HG03039 (cell line): ENCODE measurements around the gene ACBD4.
A peak's percentile ranks its signal among the peaks of the same experiment; 100 is the strongest.

Source experiments
- ATAC-seq: cut with Tn5 transposase; IDR thresholded peaks from one replicate; pipeline ENCODE4 v1.9.1; 2021; ENCODE audit warnings: mild to moderate bottlenecking, moderate library complexity; ENCODE audit not compliant: unreplicated experiment

The ACBD4 gene, protein sequence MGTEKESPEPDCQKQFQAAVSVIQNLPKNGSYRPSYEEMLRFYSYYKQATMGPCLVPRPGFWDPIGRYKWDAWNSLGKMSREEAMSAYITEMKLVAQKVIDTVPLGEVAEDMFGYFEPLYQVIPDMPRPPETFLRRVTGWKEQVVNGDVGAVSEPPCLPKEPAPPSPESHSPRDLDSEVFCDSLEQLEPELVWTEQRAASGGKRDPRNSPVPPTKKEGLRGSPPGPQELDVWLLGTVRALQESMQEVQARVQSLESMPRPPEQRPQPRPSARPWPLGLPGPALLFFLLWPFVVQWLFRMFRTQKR

DNA sequence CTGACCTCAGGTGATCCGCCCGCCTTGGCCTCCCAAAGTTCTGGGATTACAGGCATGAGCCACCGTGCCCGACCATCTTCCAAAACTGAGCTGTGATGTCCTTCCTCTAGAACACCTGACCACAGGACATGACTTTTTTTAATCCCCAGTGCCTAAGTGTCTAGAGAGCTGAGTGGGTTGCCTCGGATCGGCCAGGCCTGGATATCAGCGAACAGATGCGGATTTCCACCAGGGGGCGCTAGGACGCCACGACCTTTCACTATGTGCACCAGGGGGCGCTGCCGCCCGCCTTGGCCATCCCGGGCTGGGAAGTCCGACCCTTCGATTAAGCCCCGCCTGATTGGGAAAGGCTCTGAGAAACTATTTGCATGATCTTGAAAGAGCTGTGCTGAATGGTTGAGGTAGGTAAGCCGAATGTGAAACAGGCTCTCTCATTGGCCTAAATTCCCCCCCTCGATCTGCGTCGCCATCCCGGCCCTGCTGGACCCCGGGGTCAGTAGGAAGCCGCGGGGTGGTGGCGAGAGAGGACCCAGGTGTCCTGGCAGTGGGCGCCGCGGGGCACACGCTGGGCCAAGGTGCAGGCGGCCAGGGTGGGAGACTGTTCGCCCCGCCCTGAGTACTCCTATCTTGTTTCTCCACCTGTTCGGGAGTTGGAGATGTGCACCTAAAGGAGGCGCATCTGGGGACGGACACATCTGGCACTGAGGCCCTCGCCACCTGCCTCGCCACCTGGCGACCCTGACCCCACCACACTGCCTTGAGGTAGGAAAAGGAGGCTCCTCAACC lies at the start of gene ACBD4:
Gene ACBD4 (plus strand): TSS at position 496 of the 786 bp plus-strand sequence. CDS start 458 bp downstream, outside the sequence.
- peak; percentile 61 for ATAC-seq

DNA sequence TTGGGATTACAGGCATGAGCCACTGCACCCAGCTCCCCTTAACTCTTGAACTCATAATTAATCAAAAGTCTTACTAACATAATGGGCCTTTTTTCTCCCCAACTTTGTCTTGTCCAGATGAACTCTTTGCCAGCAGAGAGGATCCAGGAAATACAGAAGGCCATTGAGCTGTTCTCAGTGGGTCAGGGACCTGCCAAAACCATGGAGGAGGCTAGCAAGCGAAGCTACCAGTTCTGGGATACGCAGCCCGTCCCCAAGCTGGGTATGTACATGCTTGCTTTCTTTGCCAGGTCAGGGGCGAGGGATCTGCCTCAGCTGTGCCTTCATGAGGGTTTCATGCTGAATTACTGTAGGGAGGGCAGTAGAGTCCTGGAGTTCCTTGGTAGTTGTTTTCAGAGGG lies 49.1 kb upstream of the ACBD4 start:
- ATAC-seq = no peak

DNA sequence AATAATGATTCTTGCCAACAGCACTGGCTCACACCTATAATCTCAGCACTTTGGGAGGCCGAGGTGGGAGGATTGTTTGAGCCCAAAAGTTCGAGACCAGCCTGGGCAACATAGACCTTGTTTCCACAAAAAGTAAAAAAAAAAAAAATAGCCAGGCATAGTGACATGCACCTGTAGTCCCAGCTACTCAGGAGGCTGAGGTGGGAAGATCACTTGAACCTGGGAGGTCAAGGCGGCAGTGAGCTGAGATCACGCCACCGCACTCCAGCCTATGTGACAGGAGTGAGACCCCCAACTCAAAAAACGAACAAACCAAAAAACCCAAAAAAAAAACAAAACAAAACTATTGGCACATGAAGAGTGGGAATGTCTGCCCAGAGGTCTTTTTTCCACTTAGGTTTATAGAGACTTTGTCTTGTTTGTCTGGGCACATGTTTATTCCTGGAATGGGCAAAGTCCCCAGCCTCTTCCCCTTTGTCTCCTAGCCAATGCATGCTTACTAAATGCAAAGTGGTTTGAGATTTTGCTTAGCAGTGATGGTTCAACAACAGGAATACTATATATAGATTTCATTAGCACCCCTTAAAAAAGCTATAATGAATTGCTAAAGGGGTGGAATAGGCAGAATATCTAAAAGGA lies 48.5 kb upstream of the ACBD4 start:
- no peak for ATAC-seq

DNA sequence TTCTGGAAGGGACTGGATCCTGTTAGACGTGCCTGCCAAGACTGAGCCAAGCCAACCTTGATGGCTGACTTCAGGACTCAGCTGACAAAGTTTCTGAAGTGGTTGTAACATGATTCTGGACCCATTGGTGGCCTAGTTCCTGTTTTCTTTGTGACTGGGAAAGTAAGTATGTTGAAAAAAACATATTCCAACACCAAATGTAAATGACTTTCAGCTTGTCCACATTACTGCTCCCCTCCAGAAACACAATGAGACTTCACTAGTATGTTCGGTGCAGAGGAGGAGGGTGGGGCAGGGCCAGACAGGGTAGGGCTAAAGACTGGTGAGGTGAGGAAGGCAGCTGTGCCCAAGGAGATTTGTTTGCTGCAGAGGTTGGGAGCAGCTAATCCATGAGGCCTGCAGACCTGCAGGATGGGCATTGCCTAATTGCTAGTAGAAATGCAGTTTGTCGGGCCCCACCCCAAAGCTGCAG lies 47.9 kb upstream of the ACBD4 start:
- no peak for ATAC-seq

DNA sequence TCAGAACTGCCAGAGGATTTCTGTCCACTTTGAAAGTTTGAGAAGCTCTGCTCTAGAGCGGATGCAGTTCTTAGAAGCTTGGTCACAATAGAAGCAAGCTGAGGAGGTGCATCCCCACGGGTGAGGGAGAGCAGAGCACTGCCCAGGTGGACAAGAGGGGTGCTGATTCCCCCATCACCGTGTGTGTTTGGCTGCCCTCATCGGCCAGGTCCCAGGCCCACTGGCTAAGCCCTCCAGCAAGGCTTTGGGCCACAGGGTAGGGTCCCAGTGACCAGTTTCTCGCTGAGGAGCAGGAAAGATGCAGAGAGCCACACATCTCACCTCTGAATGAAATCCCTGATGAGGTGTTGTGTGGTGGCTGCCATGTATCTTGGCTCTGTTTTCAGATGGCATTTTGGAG lies 47.5 kb upstream of the ACBD4 start:
- ATAC-seq = no peak

DNA sequence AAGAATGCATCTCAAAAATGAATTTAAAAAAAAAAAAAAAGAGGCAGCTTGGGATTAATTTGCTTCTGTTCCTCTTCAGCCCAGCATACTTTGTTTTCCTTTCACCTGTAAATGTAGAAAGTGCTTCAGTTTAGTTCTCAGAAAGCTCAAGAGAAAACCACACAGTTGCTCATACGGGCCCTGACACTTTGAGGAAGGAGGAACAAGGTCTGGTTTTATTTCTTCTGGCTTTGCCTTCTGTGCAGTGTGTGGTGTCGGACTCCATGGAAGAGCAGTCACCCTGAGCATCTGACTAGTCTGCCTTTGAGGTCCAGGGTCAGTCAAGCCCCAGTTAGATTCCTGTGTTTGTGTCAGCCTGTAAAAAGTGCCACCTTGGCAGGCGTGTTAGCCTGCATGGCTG lies 46.7 kb upstream of the ACBD4 start:
- no peak for ATAC-seq

DNA sequence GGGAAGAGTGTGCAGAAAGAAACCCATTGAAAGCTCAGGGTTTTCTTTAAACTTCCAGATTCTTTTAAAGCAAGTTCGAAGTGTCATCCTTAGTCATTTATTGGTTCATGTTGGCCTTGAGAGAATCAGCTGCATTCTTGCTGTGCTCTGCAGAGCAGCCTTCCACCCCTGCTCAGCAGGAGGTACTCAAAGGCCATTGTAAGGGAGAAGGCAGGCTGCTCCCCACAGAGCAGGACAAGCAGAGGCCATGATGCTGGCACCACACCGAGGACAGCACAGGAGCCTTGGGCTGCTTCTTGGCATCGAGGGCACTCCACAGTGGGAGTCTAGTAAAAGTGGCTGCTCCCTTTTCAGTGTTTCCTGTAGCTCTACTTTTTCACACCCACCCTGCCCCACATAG lies 44.8 kb upstream of the ACBD4 start:
- ATAC-seq = no peak

DNA sequence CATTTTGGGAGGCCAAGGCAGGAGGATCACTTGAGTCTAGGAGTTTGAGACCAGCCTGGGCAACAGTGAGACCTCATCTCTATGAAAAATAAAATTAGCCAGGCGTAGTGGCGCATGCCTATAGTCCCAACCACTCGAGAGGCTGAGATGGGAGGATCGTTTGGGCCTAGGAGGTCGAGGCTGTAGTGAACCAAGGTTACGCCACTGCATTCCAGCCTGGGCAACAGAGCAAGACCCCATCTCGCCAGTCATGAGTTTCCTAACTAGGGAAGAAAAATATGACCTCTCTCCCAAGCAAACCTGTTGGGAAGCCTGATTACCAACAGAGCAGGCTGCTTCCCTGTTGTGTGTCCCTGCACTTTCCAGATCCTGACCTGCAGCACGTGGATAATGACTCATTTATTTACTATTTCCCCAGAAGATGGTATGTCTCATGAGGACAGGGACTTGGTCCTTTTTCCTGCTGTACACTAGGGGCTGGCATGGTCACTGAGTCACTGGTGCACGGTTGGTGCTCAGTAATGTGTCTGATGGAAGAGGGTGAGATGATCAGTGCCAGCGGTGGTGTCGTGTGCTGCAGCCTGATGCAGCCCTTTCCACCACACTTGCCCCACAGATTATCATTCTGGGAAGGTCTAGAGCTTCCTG lies 43.6 kb upstream of the ACBD4 start:
- no peak for ATAC-seq

DNA sequence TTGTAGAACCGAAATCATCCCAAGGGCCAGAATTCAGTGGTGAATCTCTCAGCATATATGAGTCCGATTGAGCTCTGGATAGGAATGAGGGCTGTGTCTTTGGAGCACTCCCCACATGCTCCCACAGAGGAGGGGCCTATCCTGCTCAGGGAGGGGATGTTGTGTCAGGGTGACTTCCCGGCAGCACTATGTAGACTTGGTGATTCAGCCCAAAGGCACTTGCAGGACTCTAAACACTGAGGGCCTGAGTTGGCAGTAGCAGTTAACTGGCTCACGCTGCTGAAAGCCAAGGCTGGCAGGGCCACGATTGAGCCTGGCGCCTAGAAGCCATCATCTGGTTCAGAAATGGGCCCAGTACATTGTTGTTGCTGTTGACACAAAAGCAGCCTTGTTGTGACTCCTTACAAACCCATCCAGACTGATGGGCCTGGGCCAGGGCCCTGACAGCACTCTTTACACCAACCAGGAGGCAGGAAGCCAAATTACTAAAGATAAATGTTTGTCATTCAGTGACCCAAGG lies 42.5 kb upstream of the ACBD4 start:
- no peak for ATAC-seq

DNA sequence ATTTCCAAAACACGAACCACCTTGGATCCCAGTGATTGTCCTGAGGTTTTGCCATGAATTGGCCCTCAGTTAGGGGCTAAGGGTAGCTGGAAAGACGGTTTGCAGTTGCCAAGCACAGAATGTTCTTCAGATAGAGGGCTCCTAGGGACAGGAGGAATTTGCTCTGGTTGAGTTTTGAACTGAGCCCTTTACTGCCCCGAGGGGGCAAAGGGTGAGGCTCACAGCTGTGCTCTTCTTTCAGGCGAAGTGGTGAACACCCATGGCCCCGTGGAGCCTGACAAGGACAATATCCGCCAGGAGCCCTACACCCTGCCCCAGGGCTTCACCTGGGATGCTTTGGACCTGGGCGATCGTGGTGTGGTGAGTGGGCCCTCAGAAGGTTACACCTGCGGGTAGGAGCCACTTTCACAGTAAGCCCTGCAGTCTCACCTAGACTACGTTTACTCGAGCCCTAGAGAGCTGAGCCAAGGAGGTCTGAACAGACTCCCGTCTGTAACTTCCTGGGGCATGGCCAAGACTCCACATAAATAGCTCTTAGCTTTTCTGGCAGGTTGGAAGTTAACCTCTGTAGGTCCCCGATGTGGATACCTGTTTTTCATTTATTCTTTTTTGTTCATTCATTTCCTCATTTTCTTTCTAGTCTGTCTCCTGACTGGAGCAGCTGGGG lies 41.9 kb upstream of the ACBD4 start:
- ATAC-seq = no peak

DNA sequence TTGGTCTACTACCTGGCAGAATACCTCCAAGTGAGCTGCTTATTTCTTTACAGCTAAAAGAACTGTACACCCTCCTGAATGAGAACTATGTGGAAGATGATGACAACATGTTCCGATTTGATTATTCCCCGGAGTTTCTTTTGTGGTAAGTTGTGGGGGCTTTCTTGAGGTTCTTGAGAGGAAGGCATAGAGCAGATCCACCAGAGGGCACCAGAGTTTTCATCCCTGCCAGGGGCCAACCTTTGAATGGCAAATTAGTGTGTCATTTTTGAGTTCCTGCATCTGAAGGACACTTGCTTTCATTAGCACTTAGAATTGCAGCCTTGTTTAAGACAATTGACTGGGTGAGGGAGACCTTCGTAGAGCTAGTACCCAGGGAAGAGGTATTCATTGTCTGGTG lies 39.3 kb upstream of the ACBD4 start:
- no peak for ATAC-seq

DNA sequence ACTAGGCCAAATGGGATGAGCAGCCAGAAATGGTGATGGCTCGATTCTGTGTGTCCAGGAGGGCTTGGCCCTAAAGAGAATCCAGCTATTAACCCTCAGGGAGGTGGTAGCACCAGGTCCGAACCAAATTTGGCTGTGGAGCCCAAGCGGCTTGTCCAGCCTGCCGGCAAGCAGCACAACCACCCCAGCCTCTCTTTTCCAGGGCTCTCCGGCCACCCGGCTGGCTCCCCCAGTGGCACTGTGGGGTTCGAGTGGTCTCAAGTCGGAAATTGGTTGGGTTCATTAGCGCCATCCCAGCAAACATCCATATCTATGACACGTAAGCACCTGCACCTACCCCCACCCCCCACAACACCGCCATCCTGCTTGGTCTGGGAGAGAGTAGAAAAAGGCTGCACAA lies 38.6 kb upstream of the ACBD4 start:
- no peak for ATAC-seq

DNA sequence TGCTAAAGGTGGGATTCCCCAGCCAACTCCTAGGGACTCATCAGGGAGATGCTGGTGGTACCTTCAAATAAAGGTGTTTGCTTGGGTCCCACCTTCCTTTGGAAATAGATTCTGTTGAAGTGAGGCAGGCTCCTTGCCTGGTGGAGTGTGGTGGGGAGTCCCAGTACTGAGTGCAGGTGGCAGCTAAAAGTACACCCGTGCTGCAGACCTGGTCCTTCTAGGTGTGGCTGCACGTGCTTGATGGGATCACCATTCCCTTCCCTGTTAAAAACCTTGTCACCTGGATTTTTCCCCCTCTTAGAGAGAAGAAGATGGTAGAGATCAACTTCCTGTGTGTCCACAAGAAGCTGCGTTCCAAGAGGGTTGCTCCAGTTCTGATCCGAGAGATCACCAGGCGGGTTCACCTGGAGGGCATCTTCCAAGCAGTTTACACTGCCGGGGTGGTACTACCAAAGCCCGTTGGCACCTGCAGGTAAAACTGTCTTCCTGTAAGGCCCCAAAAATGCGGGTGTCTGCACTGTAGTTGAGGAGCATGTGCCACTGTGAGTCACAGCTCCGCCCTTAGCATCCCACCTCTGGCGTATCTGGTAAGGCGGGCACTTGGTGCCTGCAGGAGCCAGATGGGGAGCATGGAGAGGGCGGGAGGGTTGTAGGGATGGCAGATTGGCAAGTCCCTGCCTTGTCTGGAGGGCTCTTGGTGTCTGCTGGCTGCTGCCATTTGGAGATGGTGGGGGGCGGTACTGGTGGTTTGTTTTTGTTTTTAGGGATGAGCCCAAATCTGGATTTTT lies 37.2 kb upstream of the ACBD4 start:
- no peak for ATAC-seq

DNA sequence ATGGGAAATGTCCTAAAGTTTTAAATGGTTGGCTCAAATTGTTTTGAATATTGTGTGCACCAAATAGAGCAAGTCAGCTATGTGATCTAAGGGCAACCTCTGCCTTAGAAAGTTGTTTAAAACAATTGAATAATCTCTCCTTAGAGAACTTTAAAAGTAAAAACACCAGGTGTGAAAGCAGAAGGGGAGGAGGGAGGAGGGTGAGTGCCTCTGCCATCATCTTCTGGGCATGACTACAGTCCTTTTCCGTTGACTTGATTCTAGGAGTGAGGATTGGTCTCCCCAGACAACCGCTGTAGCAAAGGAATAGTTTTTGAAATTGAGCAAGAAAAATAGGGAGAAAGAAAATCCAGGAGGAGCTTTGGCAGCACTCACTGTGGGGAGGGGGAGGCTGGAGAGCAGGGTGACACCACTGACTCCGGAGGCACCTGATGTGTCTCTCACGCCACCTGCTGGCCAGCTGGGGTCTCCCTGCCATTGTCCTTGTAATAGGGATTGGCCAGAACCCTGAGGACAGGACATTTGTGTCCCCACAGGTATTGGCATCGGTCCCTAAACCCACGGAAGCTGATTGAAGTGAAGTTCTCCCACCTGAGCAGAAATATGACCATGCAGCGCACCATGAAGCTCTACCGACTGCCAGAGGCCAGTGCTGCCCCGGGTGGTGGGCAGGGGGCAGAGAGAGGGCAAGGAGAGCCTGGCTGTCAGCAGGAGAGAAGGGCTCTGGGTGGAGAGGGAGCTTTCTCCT lies 36.4 kb upstream of the ACBD4 start:
- no peak for ATAC-seq

DNA sequence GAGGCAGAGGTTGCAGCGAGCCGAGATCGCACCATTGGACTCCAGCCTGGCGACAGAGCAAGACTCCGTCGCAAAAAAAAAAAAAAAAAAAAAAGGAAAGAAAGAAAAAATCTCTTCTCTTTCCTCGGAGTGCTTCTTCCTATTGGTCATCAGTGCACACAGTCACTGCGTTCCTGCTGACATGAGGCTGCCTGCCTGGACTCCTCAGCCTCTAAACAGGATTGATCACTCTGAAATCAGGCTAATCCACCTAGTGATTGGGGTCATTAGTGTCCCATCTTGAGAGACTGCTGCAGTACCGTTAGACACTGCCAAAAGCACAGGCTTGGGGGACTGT lies 34.0 kb upstream of the ACBD4 start:
- ATAC-seq = no peak

DNA sequence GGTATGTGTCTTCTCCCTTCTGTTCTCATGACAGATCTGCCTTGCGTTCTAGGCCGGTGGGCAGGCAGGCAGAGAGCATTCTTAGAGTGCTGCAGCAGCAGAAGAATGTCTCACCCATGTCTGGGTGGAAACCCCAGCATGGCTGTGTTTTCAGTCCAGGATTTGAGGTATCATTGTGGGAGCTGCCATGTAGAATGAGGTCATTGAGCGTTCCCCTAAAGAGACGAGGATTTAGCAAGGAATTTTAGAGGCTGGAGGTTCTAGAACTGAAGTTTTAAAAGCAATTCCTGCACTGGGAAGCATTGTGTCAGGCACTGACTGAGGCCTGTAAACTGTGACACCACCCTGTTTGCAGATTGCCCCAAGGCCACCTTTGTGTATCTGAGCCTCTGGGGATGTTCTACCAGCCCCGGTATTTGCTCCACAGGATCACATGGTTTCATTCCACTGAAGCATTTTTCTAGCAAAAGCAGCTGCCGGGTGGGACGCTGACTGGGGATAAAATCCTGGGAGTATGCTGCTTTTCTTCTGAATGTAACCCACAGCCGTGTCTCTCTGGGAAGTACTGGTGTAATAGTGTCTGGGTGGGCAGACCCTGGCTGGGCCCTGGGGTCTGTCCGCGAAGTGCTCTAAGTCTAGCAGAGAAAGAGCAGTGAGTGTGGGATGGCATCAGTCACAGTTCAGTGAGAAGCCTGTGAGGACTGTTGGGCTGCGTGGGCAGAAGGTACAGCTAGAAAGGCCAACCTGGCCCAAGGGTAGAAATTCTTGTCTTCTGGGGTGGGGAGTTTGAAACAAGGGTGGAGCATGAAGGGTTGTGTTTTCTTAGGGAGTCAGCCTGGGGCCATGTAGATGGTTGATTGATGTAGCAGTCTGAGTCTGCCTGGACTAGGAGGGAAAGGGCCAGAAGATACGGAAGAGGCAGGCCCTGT lies 33.3 kb upstream of the ACBD4 start:
- ATAC-seq = no peak

DNA sequence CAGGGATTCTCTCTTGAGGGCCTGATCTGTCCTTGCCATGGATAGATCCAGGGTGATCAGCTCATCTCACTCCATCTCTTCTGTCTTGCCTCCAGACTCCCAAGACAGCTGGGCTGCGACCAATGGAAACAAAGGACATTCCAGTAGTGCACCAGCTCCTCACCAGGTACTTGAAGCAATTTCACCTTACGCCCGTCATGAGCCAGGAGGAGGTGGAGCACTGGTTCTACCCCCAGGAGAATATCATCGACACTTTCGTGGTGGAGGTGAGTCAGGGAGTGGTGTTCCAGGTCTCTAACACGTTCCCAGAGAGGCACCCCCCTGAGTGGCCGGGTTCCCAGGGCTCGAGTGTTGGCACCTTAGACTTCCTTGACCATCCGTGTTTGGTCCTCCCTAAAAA lies 32.6 kb upstream of the ACBD4 start:
- no peak for ATAC-seq

DNA sequence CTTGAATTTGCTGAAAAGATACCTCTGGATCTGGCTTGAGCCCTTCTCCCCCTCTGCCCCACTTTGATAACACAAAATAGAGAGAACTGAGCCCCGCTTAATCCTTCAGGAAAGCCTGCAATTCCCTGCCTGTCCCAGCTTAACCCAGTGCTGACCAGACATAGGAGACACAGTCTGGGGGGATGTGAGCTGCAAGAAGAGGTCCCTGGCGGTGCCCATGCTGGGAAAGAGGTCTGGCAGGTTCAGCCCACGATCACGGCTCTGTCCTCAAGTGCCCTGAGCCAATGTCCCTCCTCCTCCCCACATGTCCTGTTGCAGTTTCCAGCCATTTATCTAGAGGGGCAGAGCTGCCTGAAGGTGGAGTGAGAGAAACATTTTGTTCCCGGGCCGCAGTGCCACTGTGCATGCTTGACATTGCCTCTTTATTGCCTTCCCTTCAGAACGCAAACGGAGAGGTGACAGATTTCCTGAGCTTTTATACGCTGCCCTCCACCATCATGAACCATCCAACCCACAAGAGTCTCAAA lies 32.2 kb upstream of the ACBD4 start:
- ATAC-seq = no peak
